ENCODE results near the gene SLC5A10.

Gene SLC5A10

DNA sequence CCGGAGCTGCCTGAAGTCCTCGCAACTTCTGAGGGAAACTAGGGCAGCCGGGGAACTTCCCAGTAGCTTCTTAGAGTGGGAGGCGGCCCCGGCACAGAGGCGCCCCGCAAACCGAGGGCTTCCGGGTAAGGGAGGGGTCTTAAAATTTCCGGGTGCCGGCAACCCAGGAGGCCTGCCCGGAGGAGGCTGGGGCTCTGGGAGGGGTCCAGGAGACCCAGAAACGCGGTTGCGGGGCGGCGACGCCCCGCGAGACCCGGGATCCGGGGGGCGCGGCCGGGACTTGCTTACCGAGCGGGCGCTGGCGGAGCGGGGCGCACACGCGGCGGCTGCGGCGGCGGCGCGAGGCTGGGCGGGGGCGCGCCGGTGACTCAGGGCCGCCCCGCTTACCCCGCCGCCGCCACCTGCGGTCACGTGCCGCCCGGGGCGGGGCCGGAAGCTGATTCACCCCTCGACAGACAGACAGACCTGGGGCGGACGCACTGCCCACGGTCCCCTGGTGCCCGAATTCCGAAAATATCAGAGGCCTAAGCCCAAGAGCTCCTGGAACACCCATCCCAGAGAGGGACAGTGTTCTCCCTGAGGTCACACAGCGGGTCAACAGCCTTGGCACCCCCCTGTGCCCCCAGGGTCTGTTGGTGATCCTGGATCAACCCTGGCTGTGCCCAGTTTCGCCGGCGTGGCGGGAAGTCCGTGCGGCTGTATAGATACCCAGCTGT is 52.6 kb downstream of the SLC5A10 start, which contains the start of gene FAM83G:
Gene FAM83G (minus strand): TSS at position 344 of the 716 bp plus-strand sequence. CDS start 723 bp downstream, outside the sequence.
- DNase-seq = peak; percentile 69

DNA sequence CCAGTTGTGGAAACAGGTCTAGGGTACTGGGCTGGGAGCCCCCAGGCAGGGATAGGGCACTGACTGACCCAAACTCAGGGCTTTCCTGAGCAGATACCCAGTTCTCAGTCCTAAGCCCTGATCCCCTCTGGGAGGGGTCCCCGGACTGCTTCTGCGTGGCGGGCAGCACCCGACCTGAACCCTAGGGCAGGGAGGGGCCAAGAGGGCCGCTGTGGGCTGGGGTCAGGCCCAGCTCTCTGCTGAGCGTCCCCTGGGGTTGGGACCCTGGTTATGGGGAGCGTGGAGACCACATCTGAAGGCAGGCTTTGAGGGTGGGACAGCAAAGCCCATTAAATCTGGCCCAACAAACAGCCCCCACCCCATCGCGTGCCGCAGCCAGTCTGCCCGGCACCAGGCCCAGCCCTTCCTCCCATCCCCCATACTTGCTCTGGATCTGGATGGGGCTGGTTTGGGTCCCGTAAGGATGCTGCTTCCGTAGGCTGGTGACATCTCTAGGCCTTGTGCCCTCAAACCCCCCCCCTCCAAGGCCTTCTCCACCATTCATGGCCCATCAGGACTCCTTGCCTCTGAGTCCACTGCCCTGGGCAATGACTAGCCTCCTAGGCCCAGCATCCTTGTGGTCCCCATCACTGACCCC is 53.3 kb downstream of the SLC5A10 start:
- no peak for DNase-seq

DNA sequence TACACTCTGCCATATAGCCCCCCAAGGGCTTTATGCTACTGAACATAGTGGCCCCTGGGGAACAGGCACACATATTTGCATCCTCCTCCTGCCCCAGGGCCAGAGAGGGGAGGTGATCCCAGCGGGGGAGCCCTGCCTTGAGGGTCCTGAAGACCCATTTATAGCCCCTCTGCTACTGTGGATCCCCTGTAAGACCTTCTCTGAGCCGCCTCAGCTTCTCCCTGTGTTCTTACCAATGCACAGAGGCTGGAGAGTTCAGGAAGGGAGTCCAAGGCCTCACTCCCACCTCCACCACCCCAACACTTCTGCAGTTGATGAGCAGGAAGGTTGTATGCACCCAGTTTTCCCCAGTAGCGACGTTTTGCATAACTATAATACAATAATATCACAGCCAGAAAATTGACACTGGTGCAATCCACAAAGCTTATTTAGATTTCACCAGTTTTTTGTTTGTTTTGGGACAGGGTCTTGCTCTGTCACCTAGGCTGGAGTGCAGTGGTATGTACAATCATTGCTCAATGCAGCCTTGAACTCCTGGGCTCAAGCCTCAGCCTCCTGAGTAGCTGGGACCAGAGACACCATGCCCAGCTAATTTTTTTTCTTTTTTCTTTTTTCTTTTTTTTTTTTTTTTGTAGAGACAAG is 53.9 kb downstream of the SLC5A10 start:
- no peak for DNase-seq

DNA sequence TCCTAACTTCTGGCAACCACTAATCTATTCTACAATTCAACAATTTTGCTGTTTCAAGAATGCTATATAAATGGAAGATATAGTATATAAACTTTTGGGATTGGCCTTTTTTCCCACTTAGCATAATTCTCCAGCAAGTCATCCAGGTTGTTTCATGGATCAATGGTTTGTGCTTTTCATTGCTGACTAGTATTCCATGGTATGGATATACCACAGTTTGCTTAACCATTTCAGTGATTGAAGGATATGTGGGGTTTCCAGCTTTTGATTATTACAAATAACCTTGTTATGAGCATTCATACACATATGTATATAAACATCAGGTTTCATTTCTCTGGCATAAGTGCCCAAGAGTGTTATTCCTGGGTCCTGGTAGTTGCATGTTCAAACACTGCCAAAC is 54.7 kb downstream of the SLC5A10 start:
- DNase-seq = no peak

DNA sequence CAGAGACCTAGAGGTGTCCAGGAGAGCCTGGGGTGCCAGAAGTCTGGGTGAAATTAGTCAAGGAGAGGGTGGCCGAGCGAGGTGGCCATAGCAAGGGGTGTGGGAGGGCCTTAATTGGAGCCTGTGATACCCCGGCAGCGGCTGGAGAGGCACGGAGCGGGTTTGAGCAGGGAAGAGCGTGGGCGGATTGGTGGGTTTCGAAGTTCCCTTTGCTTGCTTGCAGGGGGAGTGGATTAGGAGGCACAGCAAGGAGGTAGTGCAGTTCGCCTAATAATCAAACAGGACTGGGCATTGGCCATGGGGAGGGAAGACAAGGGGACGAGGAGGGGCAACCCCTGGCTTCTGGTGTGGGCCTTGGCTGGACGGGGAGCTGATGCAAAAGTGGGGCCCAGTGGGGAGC is 58.0 kb downstream of the SLC5A10 start:
- no peak for DNase-seq

DNA sequence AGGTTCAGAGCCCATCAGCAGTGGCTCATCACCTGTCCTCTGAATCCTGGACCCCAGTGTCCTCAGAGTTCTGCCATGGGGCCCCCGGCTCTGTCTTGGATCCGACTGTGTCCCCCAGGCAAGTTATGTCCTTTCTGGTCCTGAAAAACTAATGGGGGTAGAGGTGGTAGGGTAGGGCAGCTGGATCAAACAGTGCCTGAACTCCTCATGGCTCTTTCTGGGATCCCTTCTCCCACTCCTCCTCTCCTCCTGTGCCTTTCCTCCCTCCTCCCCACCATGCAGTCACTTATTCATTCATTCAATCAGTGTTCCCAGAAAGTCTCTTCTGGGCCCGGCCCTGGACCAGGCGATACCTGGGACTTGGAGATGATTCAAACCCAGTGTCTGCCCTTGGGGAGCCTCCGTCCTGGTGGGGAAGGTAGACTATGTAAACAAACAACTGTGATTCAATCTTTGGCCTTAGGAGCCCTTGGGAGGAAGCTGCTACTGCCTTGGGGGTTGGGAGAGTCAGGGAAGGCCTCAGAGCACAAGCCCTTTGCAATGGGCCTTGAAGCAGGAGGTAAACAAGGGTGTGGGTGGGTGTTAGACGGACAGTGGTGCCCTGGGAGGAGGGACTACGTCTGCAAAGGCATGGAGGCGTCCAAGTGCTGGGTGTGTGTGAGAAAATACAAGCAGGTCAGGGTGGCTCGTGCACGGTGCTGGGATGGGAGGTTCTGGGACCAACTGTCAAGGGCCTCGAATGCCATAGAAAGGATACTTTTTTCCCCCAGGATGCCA is 59.0 kb downstream of the SLC5A10 start:
- DNase-seq = no peak

DNA sequence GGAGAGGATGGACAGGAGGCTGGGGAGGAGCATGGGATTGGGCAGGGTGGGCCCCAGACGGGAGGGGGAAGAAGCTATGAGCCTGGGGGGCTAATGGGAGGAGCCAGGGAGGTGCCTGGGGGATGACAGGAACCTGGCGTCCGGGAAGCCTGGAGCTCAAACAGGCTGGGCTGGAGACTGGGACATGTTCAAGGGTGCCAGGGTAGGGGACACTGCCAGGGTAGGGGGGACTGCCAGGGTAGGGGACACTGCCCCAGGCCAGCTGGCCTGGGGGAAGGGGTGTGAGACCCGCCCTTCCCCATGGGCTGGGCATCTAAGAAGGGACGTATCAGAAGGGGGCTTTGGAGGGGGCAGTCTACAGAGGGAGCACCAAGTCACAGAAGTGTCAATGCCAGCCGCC is 59.6 kb downstream of the SLC5A10 start:
- no peak for DNase-seq

DNA sequence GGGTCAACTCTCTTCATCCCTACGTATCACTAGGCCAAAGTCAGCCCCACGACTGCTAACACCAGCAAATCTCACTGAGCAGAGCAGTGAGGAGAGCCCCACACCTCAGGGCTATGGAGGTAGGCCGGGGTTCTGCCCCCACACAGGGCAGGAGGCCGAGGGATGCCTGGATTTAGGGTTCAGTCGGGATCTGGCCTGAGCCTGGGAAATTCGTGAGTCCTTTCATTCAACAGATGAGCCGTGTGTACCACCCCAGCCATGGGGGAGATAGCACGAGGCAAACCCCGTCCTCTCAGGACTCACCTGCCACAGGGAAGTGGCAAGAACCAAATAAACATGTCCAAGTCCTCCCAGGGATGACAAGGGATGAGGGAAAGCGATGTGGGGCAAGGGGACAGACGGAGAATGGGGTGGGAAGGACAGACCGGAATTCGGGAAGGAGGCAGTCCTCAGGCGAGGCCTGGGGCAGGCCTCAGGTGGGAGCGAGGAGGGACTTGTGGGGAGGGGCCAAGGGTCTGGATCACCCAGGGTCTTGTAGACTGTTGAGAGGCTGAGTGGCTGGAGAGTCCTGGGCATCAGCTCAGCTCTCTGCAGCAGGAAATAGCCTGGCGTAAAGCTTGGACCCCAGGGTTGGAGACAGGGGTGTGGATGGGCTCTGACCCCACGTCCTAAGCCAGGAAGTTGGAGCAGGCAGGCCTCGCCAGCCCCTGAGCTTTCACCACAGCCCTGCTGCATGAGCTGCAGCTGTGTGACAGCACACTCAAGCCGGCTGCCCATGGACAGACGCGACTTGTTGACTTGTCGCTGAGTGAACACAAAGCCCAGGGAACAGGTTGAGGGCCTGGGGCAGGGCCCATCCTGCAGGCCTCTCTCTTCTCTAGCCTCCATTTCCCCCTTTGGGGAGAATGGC is 60.5 kb downstream of the SLC5A10 start:
- DNase-seq = no peak

DNA sequence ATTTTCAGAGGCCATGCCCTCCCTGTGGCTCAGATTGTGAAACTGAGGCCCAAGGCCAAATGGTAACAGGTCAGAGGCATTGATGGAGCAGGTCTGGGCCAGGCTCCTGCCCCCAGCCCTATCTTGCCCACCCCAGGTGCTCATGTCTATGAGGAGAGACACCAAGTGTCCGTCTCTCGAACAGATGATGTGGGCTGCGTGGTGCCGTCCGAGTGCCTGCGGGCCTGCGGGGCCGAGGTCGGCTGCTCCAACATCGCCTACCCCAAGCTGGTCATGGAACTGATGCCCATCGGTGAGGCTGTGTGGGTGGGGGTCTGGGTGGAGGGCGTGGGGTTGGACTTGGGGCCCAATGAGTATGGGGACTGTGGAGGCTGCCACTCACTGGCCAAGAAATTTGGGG is 61.3 kb downstream of the SLC5A10 start:
- no peak for DNase-seq

DNA sequence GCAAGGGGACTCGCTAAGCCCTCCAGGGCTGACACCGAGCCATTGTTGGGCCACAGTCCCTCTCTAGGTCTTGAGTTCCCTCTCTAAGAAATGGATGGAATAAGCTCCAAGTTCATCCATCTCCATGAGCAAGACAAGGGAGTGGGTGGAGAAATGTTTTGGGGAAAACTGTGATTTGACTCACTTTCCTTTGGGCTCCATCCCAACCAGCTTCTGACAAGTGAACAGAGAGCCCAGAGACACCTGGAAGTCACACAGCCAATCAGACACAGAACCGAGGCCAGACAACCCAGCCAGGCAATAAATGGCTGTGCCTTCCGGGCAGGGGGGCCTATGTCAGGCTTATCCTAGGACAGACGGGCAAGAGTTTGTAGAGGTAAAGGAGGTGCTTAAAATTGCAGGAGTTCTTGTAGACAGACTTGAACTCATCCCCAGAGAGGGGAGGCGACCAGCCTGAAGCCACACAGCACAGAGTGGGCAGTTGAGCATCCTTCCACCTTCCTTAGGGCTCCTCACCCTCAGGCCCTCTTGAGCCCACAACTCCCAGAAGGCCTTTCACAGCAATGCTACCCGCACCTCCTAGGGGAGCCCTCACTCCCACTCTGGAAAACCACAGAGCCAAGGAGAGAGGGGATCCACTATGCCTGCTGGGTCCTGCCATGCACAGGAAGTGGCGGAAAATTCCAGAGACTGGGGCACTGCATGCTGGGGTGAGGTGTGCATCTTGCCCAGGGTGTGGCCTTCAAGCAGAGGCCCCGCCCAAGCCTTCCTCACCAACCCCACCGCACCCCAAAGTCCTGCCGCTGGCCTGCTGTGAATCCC is 62.1 kb downstream of the SLC5A10 start:
- no peak for DNase-seq

DNA sequence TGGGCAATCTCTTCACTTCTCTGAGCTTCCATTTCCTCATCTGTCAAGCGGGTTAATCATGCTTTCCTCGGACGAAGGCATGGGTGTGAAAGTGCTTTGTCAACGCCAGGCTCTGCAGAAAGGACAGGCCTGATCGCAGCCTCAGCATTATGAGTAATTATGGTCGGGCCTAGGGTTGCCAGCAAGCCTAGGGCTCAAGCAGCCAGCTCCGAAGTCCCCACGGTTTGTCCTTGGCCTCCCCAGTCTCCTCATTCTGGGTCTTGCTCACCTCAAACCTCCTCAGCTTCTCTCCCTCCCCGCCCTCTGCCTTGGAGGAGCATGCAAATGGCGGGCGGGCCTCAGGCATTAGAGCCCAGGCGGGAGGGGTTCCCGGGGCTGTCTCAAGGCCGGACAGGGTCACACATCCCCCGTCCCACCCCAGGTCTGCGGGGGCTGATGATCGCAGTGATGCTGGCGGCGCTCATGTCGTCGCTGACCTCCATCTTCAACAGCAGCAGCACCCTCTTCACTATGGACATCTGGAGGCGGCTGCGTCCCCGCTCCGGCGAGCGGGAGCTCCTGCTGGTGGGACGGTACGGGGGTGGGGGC is 62.8 kb downstream of the SLC5A10 start:
- DNase-seq = no peak

DNA sequence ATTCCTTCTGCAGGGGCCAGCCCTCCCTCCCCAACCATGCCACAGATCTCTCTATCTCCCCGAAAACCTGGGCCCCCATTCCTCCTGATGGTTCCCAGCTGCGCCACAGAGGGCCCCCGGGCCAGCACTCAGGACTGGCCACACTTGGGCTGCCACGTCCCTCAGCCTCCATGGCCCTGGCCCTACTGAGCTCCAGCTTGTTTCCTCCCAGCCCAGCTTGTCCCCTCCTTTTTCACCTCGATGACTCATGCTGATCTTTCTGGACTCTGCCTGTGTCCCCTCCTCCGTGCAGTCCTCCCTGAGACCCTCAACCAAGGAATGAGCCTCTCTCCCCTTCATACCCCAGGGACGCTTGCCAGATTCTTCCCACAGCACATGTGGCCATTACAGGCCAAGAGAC is 63.5 kb downstream of the SLC5A10 start:
- no peak for DNase-seq

DNA sequence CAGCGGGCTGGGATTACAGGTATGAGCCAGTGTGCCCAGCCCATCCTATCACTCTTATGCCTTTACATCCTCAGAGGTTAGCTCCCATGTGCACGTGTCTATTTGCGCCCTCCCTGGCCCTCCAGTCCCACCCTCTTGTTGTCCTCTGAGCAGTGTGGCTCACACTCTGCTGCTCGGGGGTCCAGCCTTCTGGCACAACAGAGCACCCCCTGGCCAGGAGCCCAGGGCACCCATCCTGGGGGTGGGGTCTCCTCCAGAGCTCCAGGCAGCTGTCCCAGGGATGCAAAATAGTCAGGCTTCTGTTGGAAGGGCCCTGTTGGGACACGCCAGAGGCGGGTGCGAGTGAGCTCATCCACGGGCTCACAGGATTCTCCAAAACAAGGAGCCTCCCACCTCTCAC is 64.3 kb downstream of the SLC5A10 start:
- no peak for DNase-seq

DNA sequence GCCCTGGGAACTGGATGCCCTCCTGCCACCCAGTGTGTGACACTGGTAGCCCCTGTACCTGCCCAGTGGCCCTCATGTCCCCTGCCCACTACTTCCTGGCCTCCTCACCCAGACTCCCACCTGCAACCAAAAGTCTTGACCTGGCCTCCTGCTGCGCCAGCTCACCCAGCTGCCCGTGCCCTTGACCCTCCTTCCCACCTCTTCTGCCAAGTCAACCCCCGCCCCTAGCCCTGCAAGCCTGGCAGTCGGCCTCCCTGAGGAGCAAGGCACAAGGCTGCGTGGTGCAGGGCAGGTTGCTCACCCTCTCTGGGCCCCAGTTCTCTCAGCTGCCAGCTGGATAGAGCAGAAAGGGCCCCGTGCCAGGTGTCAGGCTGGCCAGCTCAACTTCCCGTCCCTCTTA is 64.9 kb downstream of the SLC5A10 start:
- DNase-seq = no peak

DNA sequence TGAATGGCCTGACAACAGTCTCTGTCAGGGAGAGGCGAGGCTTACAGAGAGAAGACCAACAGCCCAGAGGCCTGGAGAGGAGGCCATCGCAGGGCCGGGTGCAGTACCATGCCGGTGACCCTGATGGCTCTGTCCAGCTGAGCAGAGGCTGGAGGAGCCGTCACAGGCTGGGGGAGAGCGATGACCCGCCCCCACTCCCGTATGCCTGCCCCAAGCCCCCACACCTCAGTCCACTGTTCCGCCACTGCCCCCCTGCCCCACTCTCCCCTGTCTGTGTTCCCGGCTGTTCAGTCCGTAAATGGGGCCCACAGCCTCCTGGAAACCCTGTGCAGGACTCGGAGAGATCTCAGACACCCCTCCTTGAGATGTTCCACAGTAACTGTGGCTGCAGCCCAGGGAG is 65.4 kb downstream of the SLC5A10 start:
- DNase-seq = no peak

DNA sequence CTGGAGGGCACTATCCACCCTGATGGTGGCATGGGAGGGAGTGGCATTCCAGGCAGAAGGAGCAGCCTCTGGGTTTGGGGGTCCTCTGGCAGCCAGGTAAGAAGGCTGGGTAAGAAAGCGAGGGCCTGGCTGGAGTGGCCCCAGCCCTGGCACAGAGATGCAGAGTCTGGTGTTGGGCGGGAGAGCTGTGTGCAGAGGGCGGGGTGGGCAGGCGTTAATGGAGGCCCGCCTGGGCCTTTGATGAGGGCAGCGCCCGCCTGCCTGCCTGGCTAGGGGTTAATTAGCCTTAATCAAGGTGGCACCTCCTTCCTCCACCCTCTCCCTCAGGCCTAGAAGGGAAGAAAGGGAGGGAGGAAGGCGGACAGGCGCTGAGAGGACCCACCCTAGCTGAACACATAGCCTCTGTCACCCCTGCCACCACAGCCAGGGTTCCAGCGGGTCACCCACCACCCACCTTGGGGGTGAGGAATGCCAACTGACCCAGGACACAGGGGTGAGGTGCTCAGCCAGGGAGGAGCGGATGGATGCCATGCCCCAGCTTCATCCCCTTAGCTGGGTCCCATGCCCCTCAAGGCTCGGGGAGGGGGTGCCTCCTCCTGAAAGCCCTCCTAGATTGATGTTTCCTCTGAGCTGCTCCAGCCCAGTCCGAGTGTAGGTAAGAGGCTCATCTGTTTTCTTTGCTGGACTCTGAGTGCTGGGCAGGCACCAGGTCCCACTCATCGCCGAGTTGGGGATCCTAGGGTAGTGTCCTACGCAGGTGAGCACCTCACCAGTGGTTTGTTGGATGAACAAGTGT is 66.0 kb downstream of the SLC5A10 start:
- no peak for DNase-seq

DNA sequence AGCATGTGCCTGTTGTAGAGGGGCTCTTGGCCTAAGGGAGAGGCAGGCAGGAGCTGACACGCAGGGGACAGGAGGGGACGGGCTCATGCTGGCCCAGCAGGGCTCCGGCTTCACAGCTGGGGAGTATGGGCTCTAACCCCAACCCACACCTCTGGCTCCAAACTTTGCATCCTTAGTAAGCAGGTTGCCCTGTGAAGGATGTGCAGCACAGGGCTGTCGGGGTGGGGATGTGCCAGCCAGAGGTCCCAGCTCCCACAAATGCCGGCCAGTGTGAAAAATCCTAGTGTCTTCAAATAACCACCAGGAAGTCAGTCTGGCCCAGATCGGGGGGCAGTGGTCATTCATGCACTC is 66.6 kb downstream of the SLC5A10 start:
- DNase-seq = no peak

DNA sequence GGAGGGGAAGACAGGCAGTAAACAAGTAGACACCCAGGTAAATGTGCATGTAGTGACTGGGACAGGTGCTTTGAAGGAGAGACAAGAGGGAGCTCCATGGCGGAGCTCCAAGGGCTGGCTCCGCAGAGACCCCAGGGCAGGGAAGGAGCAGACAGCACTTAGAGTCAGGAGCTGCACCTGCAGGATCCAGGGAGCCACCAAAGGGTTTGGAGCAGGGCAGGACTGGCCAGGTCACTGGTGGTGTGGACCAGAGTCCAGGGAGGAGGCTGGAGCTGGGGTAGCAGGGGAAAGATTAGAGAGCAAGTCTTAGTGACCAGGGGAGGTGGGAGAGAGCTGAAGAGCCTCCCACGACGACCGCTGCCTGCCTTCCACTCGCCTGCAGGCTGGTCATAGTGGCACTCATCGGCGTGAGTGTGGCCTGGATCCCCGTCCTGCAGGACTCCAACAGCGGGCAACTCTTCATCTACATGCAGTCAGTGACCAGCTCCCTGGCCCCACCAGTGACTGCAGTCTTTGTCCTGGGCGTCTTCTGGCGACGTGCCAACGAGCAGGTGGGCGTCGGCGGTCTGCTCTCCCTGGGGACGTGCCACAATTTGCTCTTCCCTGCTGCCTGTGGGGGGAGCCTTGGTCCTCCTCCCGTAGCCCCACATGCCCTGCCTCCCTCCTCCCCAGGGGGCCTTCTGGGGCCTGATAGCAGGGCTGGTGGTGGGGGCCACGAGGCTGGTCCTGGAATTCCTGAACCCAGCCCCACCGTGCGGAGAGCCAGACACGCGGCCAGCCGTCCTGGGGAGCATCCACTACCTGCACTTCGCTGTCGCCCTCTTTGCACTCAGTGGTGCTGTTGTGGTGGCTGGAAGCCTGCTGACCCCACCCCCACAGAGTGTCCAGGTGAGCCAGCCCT is 67.3 kb downstream of the SLC5A10 start:
- no peak for DNase-seq

DNA sequence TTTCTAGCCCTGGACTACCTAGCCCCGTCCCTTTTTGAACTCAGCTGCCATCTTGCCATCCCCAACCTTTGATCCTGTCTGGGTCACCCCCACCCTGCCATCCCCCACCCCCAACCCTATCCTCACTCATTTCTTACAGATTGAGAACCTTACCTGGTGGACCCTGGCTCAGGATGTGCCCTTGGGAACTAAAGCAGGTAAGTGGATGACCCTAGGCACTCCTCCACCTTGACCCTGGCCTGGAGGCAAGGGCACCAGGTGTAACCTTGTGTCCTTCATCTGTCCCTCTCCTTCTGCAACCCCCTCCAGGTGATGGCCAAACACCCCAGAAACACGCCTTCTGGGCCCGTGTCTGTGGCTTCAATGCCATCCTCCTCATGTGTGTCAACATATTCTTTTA is 68.1 kb downstream of the SLC5A10 start:
- no peak for DNase-seq
